WTC11 (cell line): ENCODE data around the gene CREB3L1. TPM values are rescaled to one million over a fixed set of nuclear protein-coding genes. Genes with fewer than 3 reads are reported as not detected.

Experiments used
- ATAC-seq: fragments of 200-7000 bp; cut with Tn5 transposase; 2 replicates; pipeline ENCODE4 v1.10.0; 2021; ENCODE audit warnings: mild to moderate bottlenecking, moderate library complexity
- CTCF ChIA-PET: fragments of 300-600 bp; sonication (Branson Sonifier 250); formaldehyde crosslinking; loops from one replicate; lab custom pipeline; 2021; ENCODE audit warnings: antibody characterized with exemption; lab: Charles Lee
- POLR2A ChIA-PET: fragments of 350-600 bp; sonication (Branson Sonifier 250); formaldehyde crosslinking; loops from one replicate; lab custom pipeline; 2021; ENCODE audit warnings: antibody characterized with exemption; lab: Charles Lee
- DNase-seq: peaks from one replicate; pipeline ENCODE4 v3.0.0; 2021; ENCODE audit warnings: low spot score
- H3K27ac Mint-ChIP-seq: 2 replicates; pipeline ENCODE4 v1.8.0; 2021; ENCODE audit warnings: mixed read lengths
- H3K27me3 Mint-ChIP-seq: 2 replicates; pipeline ENCODE4 v1.8.0; 2021; ENCODE audit warnings: low read depth, mild to moderate bottlenecking, moderate library complexity, mixed read lengths
- H3K36me3 Mint-ChIP-seq: 2 replicates; pipeline ENCODE4 v1.8.0; 2021; ENCODE audit warnings: mixed read lengths
- H3K4me1 Mint-ChIP-seq: 2 replicates; pipeline ENCODE4 v1.8.0; 2022; ENCODE audit warnings: mixed read lengths
- H3K4me3 Mint-ChIP-seq: 2 replicates; pipeline ENCODE4 v1.8.0; 2021; ENCODE audit warnings: mild to moderate bottlenecking, moderate library complexity, mixed read lengths
- H3K9me3 Mint-ChIP-seq: 2 replicates; pipeline ENCODE4 v1.8.0; 2021; ENCODE audit warnings: mixed read lengths
- CREB1 ChIP-seq: sonication (generic); formaldehyde crosslinking; IDR thresholded peaks from 2 replicates; pipeline ENCODE4 v1.8.0; 2023; ENCODE audit warnings: mild to moderate bottlenecking, missing genetic modification reagents
- CTCF ChIP-seq: fragments of 200-600 bp; IDR thresholded peaks from 2 replicates; pipeline ENCODE4 v1.8.0; 2022; ENCODE audit warnings: antibody characterized with exemption
- ELF4 ChIP-seq: sonication (generic); formaldehyde crosslinking; IDR thresholded peaks from 2 replicates; pipeline ENCODE4 v1.8.1; 2022; ENCODE audit warnings: low read depth, mild to moderate bottlenecking, moderate library complexity, missing genetic modification reagents
- ESRRA ChIP-seq: sonication (generic); formaldehyde crosslinking; IDR thresholded peaks from 2 replicates; pipeline ENCODE4 v1.8.1; 2022; ENCODE audit warnings: mild to moderate bottlenecking, missing genetic modification reagents, borderline replicate concordance
- FOXP1 ChIP-seq: sonication (generic); formaldehyde crosslinking; IDR thresholded peaks from 2 replicates; pipeline ENCODE4 v1.8.0; 2022; ENCODE audit warnings: missing genetic modification reagents, mild to moderate bottlenecking, moderate library complexity, borderline replicate concordance
- GABPB1 ChIP-seq: sonication (generic); formaldehyde crosslinking; IDR thresholded peaks from 2 replicates; pipeline ENCODE4 v1.8.1; 2023; ENCODE audit warnings: mild to moderate bottlenecking, missing genetic modification reagents
- GRHL2 ChIP-seq: fragments of 250-450 bp; sonication (Bioruptor Pico); IDR thresholded peaks from 2 replicates; pipeline ENCODE4 v1.8.0; 2022; ENCODE audit warnings: mild to moderate bottlenecking, moderate library complexity; ENCODE audit not compliant: insufficient replicate concordance, severe bottlenecking
- HMGA2 ChIP-seq: fragments of 250-450 bp; sonication (Bioruptor Pico); IDR thresholded peaks from 2 replicates; pipeline ENCODE4 v1.4.0; 2021; ENCODE audit warnings: mild to moderate bottlenecking, moderate library complexity
- KAT7 ChIP-seq: sonication (generic); formaldehyde crosslinking; IDR thresholded peaks from 2 replicates; pipeline ENCODE4 v1.8.1; 2023; ENCODE audit warnings: missing genetic modification reagents, mild to moderate bottlenecking, borderline replicate concordance
- MYBL2 ChIP-seq: sonication (generic); formaldehyde crosslinking; IDR thresholded peaks from 2 replicates; pipeline ENCODE4 v1.8.1; 2023; ENCODE audit warnings: mild to moderate bottlenecking, moderate library complexity, missing genetic modification reagents
- NR1H2 ChIP-seq: sonication (generic); formaldehyde crosslinking; IDR thresholded peaks from 2 replicates; pipeline ENCODE4 v1.9.0; 2021; ENCODE audit warnings: mild to moderate bottlenecking, moderate library complexity, missing genetic modification reagents
- NR3C1 ChIP-seq: sonication (generic); formaldehyde crosslinking; conservative IDR thresholded peaks from 2 replicates; pipeline ENCODE4 v1.8.1; 2023; ENCODE audit warnings: low read depth, mild to moderate bottlenecking, missing genetic modification reagents
- PRRX2 ChIP-seq: fragments of 250-450 bp; sonication (Bioruptor Pico); IDR thresholded peaks from 2 replicates; pipeline ENCODE4 v1.8.0; 2021; ENCODE audit warnings: mild to moderate bottlenecking
- SMAD3 ChIP-seq: sonication (generic); formaldehyde crosslinking; IDR thresholded peaks from 2 replicates; pipeline ENCODE4 v1.8.0; 2022; ENCODE audit warnings: missing genetic modification reagents, mild to moderate bottlenecking, borderline replicate concordance
- SP1 ChIP-seq: sonication (generic); formaldehyde crosslinking; conservative IDR thresholded peaks from 2 replicates; pipeline ENCODE4 v1.8.1; 2022; ENCODE audit warnings: missing genetic modification reagents
- STAT6 ChIP-seq: sonication (generic); formaldehyde crosslinking; conservative IDR thresholded peaks from 2 replicates; pipeline ENCODE4 v1.8.1; 2023; ENCODE audit warnings: mild to moderate bottlenecking, low read depth, missing genetic modification reagents, moderate library complexity
- TP53 ChIP-seq: sonication (generic); formaldehyde crosslinking; IDR thresholded peaks from 2 replicates; pipeline ENCODE4 v1.8.1; 2023; ENCODE audit warnings: mild to moderate bottlenecking, missing genetic modification reagents
- ZNF281 ChIP-seq: sonication (generic); formaldehyde crosslinking; IDR thresholded peaks from 2 replicates; pipeline ENCODE4 v1.8.0; 2023; ENCODE audit warnings: mild to moderate bottlenecking, missing genetic modification reagents
- ZNF423 ChIP-seq: fragments of 250-450 bp; sonication (Bioruptor Pico); IDR thresholded peaks from 2 replicates; pipeline ENCODE4 v2.1.2; 2022; ENCODE audit warnings: mild to moderate bottlenecking, moderate library complexity
- ZSCAN18 ChIP-seq: fragments of 250-450 bp; sonication (Bioruptor Pico); IDR thresholded peaks from 2 replicates; pipeline ENCODE4 v2.1.2; 2022; ENCODE audit warnings: mild to moderate bottlenecking, moderate library complexity
- total RNA-seq: library from RNA; stranded (reverse); gene quantifications from 3 replicates; pipeline ENCODE4 v1.2.3, GENCODE V29; 2021
- TF ChIP-seq, protein P1 (sequence below): sonication (generic); formaldehyde crosslinking; IDR thresholded peaks from 2 replicates; pipeline ENCODE4 v1.8.1; 2023; ENCODE audit warnings: mild to moderate bottlenecking, missing genetic modification reagents
- TF ChIP-seq, protein P2 (sequence below): sonication (generic); formaldehyde crosslinking; IDR thresholded peaks from 2 replicates; pipeline ENCODE4 v1.8.0; 2022; ENCODE audit warnings: mild to moderate bottlenecking, missing genetic modification reagents
- TF ChIP-seq, protein P3 (sequence below): fragments of 250-450 bp; sonication (Bioruptor Pico); IDR thresholded peaks from 2 replicates; pipeline ENCODE4 v1.9.0; 2021; ENCODE audit warnings: moderate library complexity, mild to moderate bottlenecking, inconsistent platforms, borderline replicate concordance

Gene CREB3L1
- total RNA-seq, 1 experiment from 2014 or later, result 10.9 TPM

DNA sequence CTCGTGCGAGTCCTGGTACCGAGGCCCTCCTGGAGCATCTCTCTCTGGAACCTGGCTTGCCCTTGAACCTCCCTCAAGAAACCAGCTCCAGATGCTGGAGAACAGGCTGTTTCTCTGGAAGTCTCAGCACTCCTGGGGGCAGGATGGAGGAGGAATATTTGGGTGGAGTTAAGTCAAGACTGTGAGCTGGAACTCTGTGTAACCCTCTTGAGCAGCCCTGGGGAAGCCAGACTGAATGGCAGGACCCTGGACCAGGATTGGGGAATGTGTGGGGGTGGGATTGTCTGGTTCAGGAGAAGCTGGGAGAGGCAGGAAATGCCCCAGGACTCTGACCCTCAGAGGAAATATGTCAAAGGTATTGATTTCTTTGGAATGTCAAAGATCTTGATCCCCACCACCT, 7.7 kb downstream of the CREB3L1 start (continued):
- TF ChIP-seq, protein P1, sequence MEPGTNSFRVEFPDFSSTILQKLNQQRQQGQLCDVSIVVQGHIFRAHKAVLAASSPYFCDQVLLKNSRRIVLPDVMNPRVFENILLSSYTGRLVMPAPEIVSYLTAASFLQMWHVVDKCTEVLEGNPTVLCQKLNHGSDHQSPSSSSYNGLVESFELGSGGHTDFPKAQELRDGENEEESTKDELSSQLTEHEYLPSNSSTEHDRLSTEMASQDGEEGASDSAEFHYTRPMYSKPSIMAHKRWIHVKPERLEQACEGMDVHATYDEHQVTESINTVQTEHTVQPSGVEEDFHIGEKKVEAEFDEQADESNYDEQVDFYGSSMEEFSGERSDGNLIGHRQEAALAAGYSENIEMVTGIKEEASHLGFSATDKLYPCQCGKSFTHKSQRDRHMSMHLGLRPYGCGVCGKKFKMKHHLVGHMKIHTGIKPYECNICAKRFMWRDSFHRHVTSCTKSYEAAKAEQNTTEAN, result no peak
- TF ChIP-seq HMGA2 (CRISPR knock-in tag) (no peak), CREB1 (CRISPR knock-in tag) (no peak), KAT7 (CRISPR knock-in tag) (no peak), ELF4 (no peak), MYBL2 (no peak), TP53 (no peak), FOXP1 (no peak), ZNF281 (CRISPR knock-in tag) (no peak), ZNF423 (no peak), SMAD3 (CRISPR knock-in tag) (no peak)
- TF ChIP-seq, protein P2, sequence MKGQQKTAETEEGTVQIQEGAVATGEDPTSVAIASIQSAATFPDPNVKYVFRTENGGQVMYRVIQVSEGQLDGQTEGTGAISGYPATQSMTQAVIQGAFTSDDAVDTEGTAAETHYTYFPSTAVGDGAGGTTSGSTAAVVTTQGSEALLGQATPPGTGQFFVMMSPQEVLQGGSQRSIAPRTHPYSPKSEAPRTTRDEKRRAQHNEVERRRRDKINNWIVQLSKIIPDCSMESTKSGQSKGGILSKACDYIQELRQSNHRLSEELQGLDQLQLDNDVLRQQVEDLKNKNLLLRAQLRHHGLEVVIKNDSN (CRISPR knock-in tag), result no peak

- Mint-ChIP-seq H3K9me3 (no peaks in the 10 kb centered on the region), H3K4me1 (peaks cover 38% of the 10 kb centered on the region), H3K27ac (no peak overlapping the region)
- no peak for ATAC-seq
- CTCF ChIA-PET, result interaction anchor here (0.8 to 3.9 kb wide), 3 partner anchors 7 to 29 kb away, joined by 3 to 28 read pairs (median 4); no protein-coding TSS in a partner anchor
- POLR2A ChIA-PET, result interaction anchor here (1.0 kb wide), 1 partner anchor 10 kb away, joined by 4 read pairs; no protein-coding TSS in a partner anchor
- DNase-seq, result no peak
- TF ChIP-seq NR1H2, result no peak
- TF ChIP-seq, all 79 proteins: peak for 0
- H3K4me3 Mint-ChIP-seq, result no peak overlapping the region
- no peaks in the 10 kb centered on the region for H3K27me3 Mint-ChIP-seq
- no peaks in the 10 kb centered on the region; the same call in 1 of the 2 replicates for H3K36me3 Mint-ChIP-seq
Observed at GRCh38 chr11:46285594-46286033, 8.2 kb downstream of the CREB3L1 start.

DNA sequence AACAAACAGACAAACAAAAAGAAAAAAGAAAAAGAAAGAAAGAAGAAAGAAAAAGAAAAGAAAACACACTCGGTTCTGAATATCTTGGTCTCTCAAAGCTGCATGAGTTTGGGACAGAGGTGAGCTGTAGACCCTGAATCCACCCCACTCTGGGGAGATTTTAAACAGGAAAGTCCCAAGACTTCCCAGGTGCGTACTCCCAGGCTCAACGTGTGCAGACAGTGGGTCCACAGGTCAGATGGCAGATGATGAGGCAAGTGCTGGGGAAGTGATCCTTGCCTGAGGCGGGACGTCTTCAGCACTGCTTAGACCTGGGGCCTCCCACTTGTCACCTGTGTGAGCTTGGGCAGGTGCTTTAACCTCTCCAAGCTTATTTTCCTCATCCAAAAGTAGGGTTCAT, 9.3 kb downstream of the CREB3L1 start:
- ChIA-PET POLR2A (interaction anchor here (1.2 kb wide), 1 partner anchor 9 kb away, joined by 3 read pairs; the partner anchor contains the start of gene CREB3L1), CTCF (interaction anchor here (1.0 to 3.9 kb wide), 2 partner anchors 9 kb away, joined by 4 to 28 read pairs; partner anchors contain the start of gene CREB3L1)
- Mint-ChIP-seq H3K27me3 (no peaks in the 10 kb centered on the region), H3K36me3 (no peaks in the 10 kb centered on the region; the same call in 1 of the 2 replicates), H3K27ac (no peak overlapping the region), H3K4me3 (no peak overlapping the region), H3K4me1 (peaks cover 38% of the 10 kb centered on the region), H3K9me3 (no peaks in the 10 kb centered on the region)
- ATAC-seq (no peak), DNase-seq (no peak)
- TF ChIP-seq GRHL2 (CRISPR knock-in tag) (no peak), PRRX2 (CRISPR knock-in tag) (no peak), SP1 (CRISPR knock-in tag) (no peak), STAT6 (no peak), ESRRA (CRISPR knock-in tag) (no peak), CTCF (no peak), GABPB1 (no peak), ZSCAN18 (no peak), NR3C1 (CRISPR knock-in tag) (no peak)
- TF ChIP-seq, protein P3, sequence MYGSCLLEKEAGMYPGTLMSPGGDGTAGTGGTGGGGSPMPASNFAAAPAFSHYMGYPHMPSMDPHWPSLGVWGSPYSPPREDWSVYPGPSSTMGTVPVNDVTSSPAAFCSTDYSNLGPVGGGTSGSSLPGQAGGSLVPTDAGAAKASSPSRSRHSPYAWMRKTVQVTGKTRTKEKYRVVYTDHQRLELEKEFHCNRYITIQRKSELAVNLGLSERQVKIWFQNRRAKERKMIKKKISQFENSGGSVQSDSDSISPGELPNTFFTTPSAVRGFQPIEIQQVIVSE (CRISPR knock-in tag), result no peak
